ENCODE results near the gene NAV3. TPM values are rescaled to one million over a fixed set of nuclear protein-coding genes. Genes with fewer than 3 reads are reported as not detected.

NAV3 gene
- total and polyA plus RNA-seq, 4 donors: 1.6 to 12.5 (median 5.6) TPM

DNA sequence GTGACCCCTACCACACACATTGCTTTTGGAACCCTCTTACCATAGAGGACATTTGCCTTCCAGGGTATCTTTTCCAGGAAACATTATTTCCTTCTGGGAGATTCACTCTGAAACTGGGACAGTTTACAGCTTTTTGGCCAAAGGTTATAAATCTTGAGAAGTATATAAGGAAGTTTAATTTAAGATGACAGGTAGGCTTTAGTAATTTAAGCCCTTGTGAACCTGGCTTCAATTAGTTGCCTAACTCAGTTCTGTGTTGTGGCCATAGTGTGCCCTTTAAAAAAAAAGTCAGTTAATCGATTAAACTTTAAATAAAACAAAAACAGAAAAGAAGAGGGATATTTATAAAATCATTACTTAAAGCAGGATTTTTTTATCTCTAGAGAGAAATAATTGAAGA is 142.9 kb downstream of the NAV3 start:
- ATAC-seq (ENCODE audit: insufficient read depth, low FRiP score) (no peak), DNase-seq (no peak)
- Histone ChIP-seq H3K27ac (ENCODE audit: low read depth in 1 of 2, low read length in 1 of 2) (no peak overlapping the region), H3K9me3 (ENCODE audit: control insufficient read depth in 4 of 4, insufficient read depth in 3 of 4, low read length in 3 of 4) (no peaks in the 10 kb centered on the region), H3K4me1 (ENCODE audit: control insufficient read depth in 5 of 5, insufficient read depth in 5 of 5, low read length in 5 of 5) (no peaks in the 10 kb centered on the region), H3K9ac (ENCODE audit: insufficient read depth in 1 of 2, low read length in 2 of 2) (no peak overlapping the region), H3K36me3 (ENCODE audit: control insufficient read depth in 4 of 4, insufficient read depth in 4 of 4, low read length in 4 of 4) (no peaks in the 10 kb centered on the region), H3K4me3 (no peak overlapping the region), H3K27me3 (ENCODE audit: control insufficient read depth in 3 of 3, insufficient read depth in 3 of 3, low read length in 2 of 3) (no peaks in the 10 kb centered on the region)
- TF ChIP-seq, protein P1, sequence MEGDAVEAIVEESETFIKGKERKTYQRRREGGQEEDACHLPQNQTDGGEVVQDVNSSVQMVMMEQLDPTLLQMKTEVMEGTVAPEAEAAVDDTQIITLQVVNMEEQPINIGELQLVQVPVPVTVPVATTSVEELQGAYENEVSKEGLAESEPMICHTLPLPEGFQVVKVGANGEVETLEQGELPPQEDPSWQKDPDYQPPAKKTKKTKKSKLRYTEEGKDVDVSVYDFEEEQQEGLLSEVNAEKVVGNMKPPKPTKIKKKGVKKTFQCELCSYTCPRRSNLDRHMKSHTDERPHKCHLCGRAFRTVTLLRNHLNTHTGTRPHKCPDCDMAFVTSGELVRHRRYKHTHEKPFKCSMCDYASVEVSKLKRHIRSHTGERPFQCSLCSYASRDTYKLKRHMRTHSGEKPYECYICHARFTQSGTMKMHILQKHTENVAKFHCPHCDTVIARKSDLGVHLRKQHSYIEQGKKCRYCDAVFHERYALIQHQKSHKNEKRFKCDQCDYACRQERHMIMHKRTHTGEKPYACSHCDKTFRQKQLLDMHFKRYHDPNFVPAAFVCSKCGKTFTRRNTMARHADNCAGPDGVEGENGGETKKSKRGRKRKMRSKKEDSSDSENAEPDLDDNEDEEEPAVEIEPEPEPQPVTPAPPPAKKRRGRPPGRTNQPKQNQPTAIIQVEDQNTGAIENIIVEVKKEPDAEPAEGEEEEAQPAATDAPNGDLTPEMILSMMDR (IDR thresholded peaks at IDR 0.05; ENCODE audit: control extremely low read depth, extremely low read depth): no peak
- 82 to 92% methylated on average over 1 of the region's 1 CpG for WGBS, 2 donors

DNA sequence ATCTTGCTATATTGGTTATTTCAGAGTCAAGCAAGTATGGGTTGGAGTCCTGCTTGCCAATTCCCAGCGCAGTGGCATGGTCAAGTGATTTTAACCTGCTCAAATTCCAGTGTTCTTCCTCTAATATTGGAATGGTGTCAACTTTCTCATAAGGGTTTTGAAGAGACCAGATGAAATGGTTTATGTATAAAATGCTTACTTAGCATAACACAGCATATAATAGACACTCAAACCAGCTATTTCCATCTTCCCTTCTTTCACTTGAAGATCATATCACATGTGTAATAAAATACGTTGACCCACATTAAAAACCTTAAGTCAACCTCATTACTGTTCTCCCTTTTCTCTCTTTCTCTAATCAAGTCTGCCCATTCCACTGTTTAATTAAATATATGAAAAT is 144.0 kb downstream of the NAV3 start:
- no peak for DNase-seq
- 88 to 89% methylated on average over 2 of the region's 2 CpGs for WGBS, 2 donors
- no peak for ATAC-seq (ENCODE audit: insufficient read depth, low FRiP score)
- Histone ChIP-seq H3K4me1 (ENCODE audit: control insufficient read depth in 5 of 5, insufficient read depth in 5 of 5, low read length in 5 of 5) (peaks cover 0 to 2% (median 0%) of the 10 kb centered on the region in 5 donors), H3K27ac (ENCODE audit: low read depth in 1 of 2, low read length in 1 of 2) (no peak overlapping the region), H3K9ac (ENCODE audit: insufficient read depth in 1 of 2, low read length in 2 of 2) (no peak overlapping the region), H3K36me3 (ENCODE audit: control insufficient read depth in 4 of 4, insufficient read depth in 4 of 4, low read length in 4 of 4) (no peaks in the 10 kb centered on the region), H3K9me3 (ENCODE audit: control insufficient read depth in 4 of 4, insufficient read depth in 3 of 4, low read length in 3 of 4) (no peaks in the 10 kb centered on the region), H3K4me3 (no peak overlapping the region), H3K27me3 (ENCODE audit: control insufficient read depth in 3 of 3, insufficient read depth in 3 of 3, low read length in 2 of 3) (no peaks in the 10 kb centered on the region)
- TF ChIP-seq, protein P1 (IDR thresholded peaks at IDR 0.05; ENCODE audit: control extremely low read depth, extremely low read depth): no peak

DNA sequence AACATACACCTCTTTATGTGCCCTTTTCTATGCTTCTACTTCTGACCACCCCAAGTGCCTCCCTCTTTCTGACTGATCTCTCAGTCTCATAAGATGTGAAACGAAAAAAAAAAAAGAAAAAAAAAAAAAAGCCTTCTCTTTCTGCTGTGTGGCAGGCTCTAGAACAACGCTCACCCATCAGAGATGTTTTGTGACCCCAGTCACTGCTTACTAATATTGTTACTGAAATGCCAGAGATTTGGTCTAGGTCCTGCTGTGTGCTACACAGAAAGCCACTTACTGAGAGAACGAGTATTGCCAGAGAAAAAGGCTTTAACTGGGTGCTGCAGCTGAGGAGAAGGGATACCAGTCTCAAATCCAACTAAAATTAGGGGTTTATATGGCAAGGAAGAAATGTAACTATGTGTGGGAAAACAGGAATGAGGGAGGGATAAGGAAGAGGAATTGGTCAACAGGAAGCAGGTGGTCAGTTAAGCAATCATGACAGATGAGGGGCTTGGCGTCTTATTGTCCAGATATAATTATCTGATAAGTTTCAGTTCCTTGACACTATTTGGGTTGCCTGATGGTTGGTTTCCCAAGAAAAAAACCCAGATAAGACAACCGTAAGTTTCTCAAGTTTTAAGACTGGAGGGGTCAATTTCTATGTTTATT is 149.0 kb downstream of the NAV3 start:
- 55 to 57% methylated on average over 4 to 5 of the region's 5 CpGs for WGBS, 2 donors
- ATAC-seq (ENCODE audit: insufficient read depth, low FRiP score) (no peak), DNase-seq (no peak)
- Histone ChIP-seq H3K9ac (ENCODE audit: insufficient read depth in 1 of 2, low read length in 2 of 2) (no peak overlapping the region), H3K4me3 (no peak overlapping the region), H3K27ac (ENCODE audit: low read depth in 1 of 2, low read length in 1 of 2) (no peak overlapping the region), H3K36me3 (ENCODE audit: control insufficient read depth in 4 of 4, insufficient read depth in 4 of 4, low read length in 4 of 4) (no peaks in the 10 kb centered on the region), H3K27me3 (ENCODE audit: control insufficient read depth in 3 of 3, insufficient read depth in 3 of 3, low read length in 2 of 3) (no peaks in the 10 kb centered on the region), H3K4me1 (ENCODE audit: control insufficient read depth in 5 of 5, insufficient read depth in 5 of 5, low read length in 5 of 5) (peaks cover 0 to 2% (median 0%) of the 10 kb centered on the region in 5 donors), H3K9me3 (ENCODE audit: control insufficient read depth in 4 of 4, insufficient read depth in 3 of 4, low read length in 3 of 4) (no peaks in the 10 kb centered on the region)
- TF ChIP-seq, protein P1 (IDR thresholded peaks at IDR 0.05; ENCODE audit: control extremely low read depth, extremely low read depth): no peak

DNA sequence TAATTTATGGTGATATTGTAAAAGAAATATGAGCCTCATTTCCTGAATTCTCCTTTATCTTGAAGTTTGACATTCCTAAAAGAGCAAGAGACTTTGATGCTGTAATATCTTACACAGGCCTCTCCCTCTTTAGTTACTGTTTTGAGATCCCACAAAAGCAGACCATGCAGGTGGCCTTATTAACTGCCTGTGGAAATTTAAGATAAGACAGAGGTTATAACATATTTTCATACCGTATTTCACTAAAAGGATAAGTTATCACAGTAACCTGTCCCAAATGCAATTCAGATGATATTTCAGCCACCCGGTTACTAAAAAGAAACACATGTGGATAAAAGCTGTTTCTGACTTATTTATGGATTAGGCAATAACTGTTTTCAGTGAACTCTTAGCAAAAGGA is 150.1 kb downstream of the NAV3 start:
- no peak overlapping the region for H3K9ac ChIP-seq (ENCODE audit: insufficient read depth in 1 of 2, low read length in 2 of 2)
- no peak overlapping the region for H3K27ac ChIP-seq (ENCODE audit: low read depth in 1 of 2, low read length in 1 of 2)
- no peak for DNase-seq
- H3K4me1 ChIP-seq (ENCODE audit: control insufficient read depth in 5 of 5, insufficient read depth in 5 of 5, low read length in 5 of 5): peaks cover 0 to 2% (median 0%) of the 10 kb centered on the region in 5 donors
- 70 to 75% methylated on average over 2 of the region's 2 CpGs for WGBS, 2 donors
- no peak for ATAC-seq (ENCODE audit: insufficient read depth, low FRiP score)
- H3K36me3 ChIP-seq (ENCODE audit: control insufficient read depth in 4 of 4, insufficient read depth in 4 of 4, low read length in 4 of 4): no peaks in the 10 kb centered on the region
- H3K27me3 ChIP-seq (ENCODE audit: control insufficient read depth in 3 of 3, insufficient read depth in 3 of 3, low read length in 2 of 3): no peaks in the 10 kb centered on the region
- TF ChIP-seq, protein P1 (IDR thresholded peaks at IDR 0.05; ENCODE audit: control extremely low read depth, extremely low read depth): no peak
- no peak overlapping the region for H3K4me3 ChIP-seq
- H3K9me3 ChIP-seq (ENCODE audit: control insufficient read depth in 4 of 4, insufficient read depth in 3 of 4, low read length in 3 of 4): no peaks in the 10 kb centered on the region

Data from lung (tissue), 12 donors.